ENCODE measurements around the gene UBR4.

DNA sequence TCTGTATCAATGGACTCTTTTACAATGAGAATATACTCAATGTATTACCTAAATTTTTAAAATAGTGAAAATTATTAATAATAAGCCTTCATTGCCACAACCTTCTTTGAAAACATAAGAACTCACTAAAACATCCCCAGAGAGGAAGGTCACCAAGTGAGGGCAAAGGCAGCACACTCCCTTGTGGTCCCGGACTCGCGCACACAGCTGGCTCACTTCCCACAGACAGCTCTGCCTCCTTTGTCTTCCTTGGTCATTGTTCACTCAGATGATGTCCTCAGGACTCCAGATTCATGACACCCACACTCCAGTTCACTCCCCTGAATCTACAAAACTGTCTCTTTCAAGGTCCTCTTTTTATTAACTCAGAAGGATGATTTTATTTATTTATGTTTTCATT lies 19.2 kb upstream of the UBR4 start:
- TF ChIP-seq CTCF (conservative IDR thresholded peaks at IDR 0.05; ENCODE audit: low read depth in 2 of 2) (no peak), REST (IDR thresholded peaks at IDR 0.05; ENCODE audit: unreplicated experiment) (no peak), EZH2 (IDR thresholded peaks at IDR 0.05; ENCODE audit: low read depth, unreplicated experiment) (no peak), ZNF114 (CRISPR knock-in tag; IDR thresholded peaks at IDR 0.05) (no peak), POLR2AphosphoS5 (IDR thresholded peaks at IDR 0.05; ENCODE audit: low read depth) (no peak), EZH2phosphoT487 (IDR thresholded peaks at IDR 0.05; ENCODE audit: unreplicated experiment) (no peak)

Measured in GM23338 (cell line).